ENCODE data around the gene RAB3C.

DNA sequence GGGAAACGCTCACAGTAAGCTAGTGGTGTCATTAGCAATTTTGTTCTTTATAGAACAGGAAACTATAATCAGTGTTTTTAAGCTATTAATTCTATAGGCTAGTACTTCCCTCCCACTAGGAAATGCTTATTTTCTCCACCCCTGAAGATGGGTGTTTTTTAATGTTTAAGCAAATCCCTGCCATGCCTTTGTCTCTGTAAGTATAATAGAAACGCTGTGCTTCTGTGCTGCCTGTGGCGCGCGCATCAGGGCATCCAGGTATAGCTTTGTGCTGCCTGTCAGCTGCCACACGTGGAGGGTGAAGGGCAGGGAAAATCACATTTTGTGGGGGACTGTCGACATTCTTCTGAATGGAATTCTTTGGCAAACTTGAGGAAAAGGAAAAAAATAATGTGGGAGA lies 217.5 kb downstream of the RAB3C start:
- TF ChIP-seq, protein P1, sequence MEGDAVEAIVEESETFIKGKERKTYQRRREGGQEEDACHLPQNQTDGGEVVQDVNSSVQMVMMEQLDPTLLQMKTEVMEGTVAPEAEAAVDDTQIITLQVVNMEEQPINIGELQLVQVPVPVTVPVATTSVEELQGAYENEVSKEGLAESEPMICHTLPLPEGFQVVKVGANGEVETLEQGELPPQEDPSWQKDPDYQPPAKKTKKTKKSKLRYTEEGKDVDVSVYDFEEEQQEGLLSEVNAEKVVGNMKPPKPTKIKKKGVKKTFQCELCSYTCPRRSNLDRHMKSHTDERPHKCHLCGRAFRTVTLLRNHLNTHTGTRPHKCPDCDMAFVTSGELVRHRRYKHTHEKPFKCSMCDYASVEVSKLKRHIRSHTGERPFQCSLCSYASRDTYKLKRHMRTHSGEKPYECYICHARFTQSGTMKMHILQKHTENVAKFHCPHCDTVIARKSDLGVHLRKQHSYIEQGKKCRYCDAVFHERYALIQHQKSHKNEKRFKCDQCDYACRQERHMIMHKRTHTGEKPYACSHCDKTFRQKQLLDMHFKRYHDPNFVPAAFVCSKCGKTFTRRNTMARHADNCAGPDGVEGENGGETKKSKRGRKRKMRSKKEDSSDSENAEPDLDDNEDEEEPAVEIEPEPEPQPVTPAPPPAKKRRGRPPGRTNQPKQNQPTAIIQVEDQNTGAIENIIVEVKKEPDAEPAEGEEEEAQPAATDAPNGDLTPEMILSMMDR (conservative IDR thresholded peaks at IDR 0.05), result no peak
- no peak for TF ChIP-seq ZFX (IDR thresholded peaks at IDR 0.05)
